ENCODE results near the gene ESRRA. TPM values are rescaled to one million over a fixed set of nuclear protein-coding genes. Genes with fewer than 3 reads are reported as not detected.

The ESRRA gene
- total and polyA plus RNA-seq, 2 of the 8 experiments (the other 6 are each of a cell fraction or from before 2014, with no cell fraction given) = 18.2 to 37.0 TPM

DNA sequence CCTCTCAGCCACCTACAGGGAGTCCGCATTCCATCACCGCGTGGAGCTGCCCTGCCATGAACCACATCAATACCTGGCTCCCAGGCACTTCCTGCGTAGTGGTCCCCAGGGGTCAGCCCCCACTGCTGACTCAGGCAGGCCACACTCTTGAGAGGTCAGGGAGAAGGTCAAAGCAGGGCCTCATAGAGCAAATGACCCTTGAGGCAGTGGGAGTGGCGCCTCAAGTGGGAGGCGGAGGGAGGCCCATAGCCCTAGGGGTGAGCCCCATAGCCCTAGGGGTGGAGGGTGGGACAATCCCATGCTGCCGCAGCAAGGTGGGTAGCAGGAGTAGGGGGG is 17.6 kb downstream of the ESRRA start:
- H3K4me1 ChIP-seq (replicated peaks in 1 of 4; ENCODE audit: control insufficient read depth in 3 of 4, insufficient read depth in 4 of 4, low read length in 3 of 4) = peaks cover 1 to 10% (median 5%) of the 10 kb centered on the region in 4 experiments; a peak in 6 of 7 replicates
- peaks cover 3% of the 10 kb centered on the region; the same call in 1 of the 2 replicates for H3K23me2 ChIP-seq (ENCODE audit: low read depth, low read length)
- H3K27ac ChIP-seq (ENCODE audit: low read depth, low read length) = no peak overlapping the region
- ChIA-PET CTCF (ENCODE audit: partially characterized antibody) (interaction anchor here (1.4 to 37.6 kb wide), 5 partner anchors 9 to 33 kb away, joined by 6 to 614 read pairs (median 22); partner anchors contain the start of genes CATSPERZ, ESRRA, PRDX5 and TRMT112), POLR2A (ENCODE audit: partially characterized antibody) (interaction anchor here (0.7 to 2.6 kb wide), 4 partner anchors 9 to 52 kb away, joined by 4 to 12 read pairs (median 6); no protein-coding TSS in a partner anchor)
- H2BK20ac ChIP-seq (ENCODE audit: low read length) = no peak overlapping the region
- no peak overlapping the region for H3K4me3 ChIP-seq (ENCODE audit: extremely low read depth in 1 of 4, insufficient read depth in 2 of 4, low read depth in 3 of 4, low read length in 4 of 4)
- H3K4ac ChIP-seq (replicated peaks; ENCODE audit: insufficient read length, low read depth, low read length) = no peak overlapping the region
- H3K79me2 ChIP-seq (ENCODE audit: control insufficient read depth in 1 of 2, insufficient read depth in 2 of 2, low read length in 2 of 2) = peaks cover 0 to 10% of the 10 kb centered on the region in 2 experiments; a peak in 1 of 4 replicates
- H2BK5ac ChIP-seq (ENCODE audit: low read depth, low read length) = peak overlapping the region; percentile 75; the same call in 1 of the 2 replicates
- no peak for DNase-seq (ENCODE audit: low read depth in 1 of 2, low spot score in 2 of 2)
- H3K27me3 ChIP-seq (replicated peaks in 1 of 4; ENCODE audit: control insufficient read depth in 3 of 4, extremely low read depth in 1 of 4, insufficient read depth in 3 of 4, low read length in 3 of 4) = no peaks in the 10 kb centered on the region
- TF ChIP-seq NANOG (IDR thresholded peaks at IDR 0.05; ENCODE audit: insufficient read depth, low read depth, low read length, poor library complexity, severe bottlenecking) = no peak
- TF ChIP-seq, protein P1, sequence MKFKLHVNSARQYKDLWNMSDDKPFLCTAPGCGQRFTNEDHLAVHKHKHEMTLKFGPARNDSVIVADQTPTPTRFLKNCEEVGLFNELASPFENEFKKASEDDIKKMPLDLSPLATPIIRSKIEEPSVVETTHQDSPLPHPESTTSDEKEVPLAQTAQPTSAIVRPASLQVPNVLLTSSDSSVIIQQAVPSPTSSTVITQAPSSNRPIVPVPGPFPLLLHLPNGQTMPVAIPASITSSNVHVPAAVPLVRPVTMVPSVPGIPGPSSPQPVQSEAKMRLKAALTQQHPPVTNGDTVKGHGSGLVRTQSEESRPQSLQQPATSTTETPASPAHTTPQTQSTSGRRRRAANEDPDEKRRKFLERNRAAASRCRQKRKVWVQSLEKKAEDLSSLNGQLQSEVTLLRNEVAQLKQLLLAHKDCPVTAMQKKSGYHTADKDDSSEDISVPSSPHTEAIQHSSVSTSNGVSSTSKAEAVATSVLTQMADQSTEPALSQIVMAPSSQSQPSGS (IDR thresholded peaks at IDR 0.05; ENCODE audit: low read length) = no peak
- TF ChIP-seq SIN3A (conservative IDR thresholded peaks at IDR 0.05 in 1 of 2, IDR thresholded peaks at IDR 0.05 in 1 of 2; ENCODE audit: low read depth in 1 of 2, low read length in 2 of 2) = no peak
- no peak for TF ChIP-seq ZNF274 (IDR thresholded peaks at IDR 0.05; ENCODE audit: borderline replicate concordance, extremely low read depth, low read length)
- TF ChIP-seq BRCA1 (IDR thresholded peaks at IDR 0.05; ENCODE audit: low read depth, low read length) = no peak
- TF ChIP-seq CHD1 (IDR thresholded peaks at IDR 0.05; ENCODE audit: low read depth, low read length) = no peak
- TF ChIP-seq TAF7 (optimal IDR thresholded peaks at IDR 0.05; ENCODE audit: borderline replicate concordance, low read depth, low read length) = no peak
- TF ChIP-seq SIRT6 (IDR thresholded peaks at IDR 0.05; ENCODE audit: low read length) = no peak
- no peak for TF ChIP-seq ASH2L (IDR thresholded peaks at IDR 0.05; ENCODE audit: low read length)
- TF ChIP-seq, protein P2, sequence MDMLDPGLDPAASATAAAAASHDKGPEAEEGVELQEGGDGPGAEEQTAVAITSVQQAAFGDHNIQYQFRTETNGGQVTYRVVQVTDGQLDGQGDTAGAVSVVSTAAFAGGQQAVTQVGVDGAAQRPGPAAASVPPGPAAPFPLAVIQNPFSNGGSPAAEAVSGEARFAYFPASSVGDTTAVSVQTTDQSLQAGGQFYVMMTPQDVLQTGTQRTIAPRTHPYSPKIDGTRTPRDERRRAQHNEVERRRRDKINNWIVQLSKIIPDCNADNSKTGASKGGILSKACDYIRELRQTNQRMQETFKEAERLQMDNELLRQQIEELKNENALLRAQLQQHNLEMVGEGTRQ (IDR thresholded peaks at IDR 0.05; ENCODE audit: low read length) = no peak
- no peak overlapping the region for H4K5ac ChIP-seq (ENCODE audit: insufficient read length, low read depth, low read length)
- H3K79me1 ChIP-seq (ENCODE audit: low read depth, low read length) = 0 out of 2 replicates have a peak, but pooled peaks cover 5% of the 10 kb centered on the region
- no peak overlapping the region for H3K18ac ChIP-seq (ENCODE audit: extremely low read depth, low read length)
- H2AFZ ChIP-seq (ENCODE audit: low read length) = no peak overlapping the region
- H2AK5ac ChIP-seq (ENCODE audit: low read depth, low read length) = 0 out of 2 replicates have a peak overlapping the region, but pooled peaks have one; percentile 10
- H3K36me3 ChIP-seq (ENCODE audit: control insufficient read depth in 2 of 4, insufficient read depth in 4 of 4, low read length in 3 of 4) = peaks cover 0 to 16% (median 3%) of the 10 kb centered on the region in 4 experiments; a peak in 6 of 8 replicates
- H3K4me2 ChIP-seq (ENCODE audit: insufficient read depth in 1 of 2, low read depth in 2 of 2, low read length in 2 of 2) = no peak overlapping the region
- H2BK120ac ChIP-seq (replicated peaks; ENCODE audit: low read depth, low read length) = no peak overlapping the region
- H3K9me3 ChIP-seq (ENCODE audit: insufficient read depth in 2 of 2, low read depth in 1 of 2, low read length in 1 of 2) = no peaks in the 10 kb centered on the region
- peaks cover 0 to 3% of the 10 kb centered on the region in 2 experiments for H4K20me1 ChIP-seq (replicated peaks in 1 of 2; ENCODE audit: control insufficient read depth in 1 of 2, insufficient read depth in 2 of 2, low read length in 2 of 2)
- WGBS, 2 experiments (ENCODE audit: extremely low coverage in 1 of 2, insufficient coverage in 1 of 2, insufficient read length in 1 of 2, insufficient replicate concordance in 2 of 2, low coverage in 1 of 2, low lambda C conversion rate in 2 of 2, missing lambda C conversion rate in 1 of 2) = 95% methylated on average over 7 of the region's 7 CpGs; no CpG with 5 or more reads in 1 of the 2 experiments
- FAIRE-seq = no peak
- H3K56ac ChIP-seq (replicated peaks; ENCODE audit: insufficient read length, low read depth, low read length) = no peak overlapping the region
- H4K8ac ChIP-seq (ENCODE audit: extremely low read depth, insufficient read depth, low read length) = no peak overlapping the region
- H2BK15ac ChIP-seq (ENCODE audit: low read length) = no peak overlapping the region
- no peak overlapping the region for H3K23ac ChIP-seq (ENCODE audit: insufficient read length)
- no peak overlapping the region for H4K91ac ChIP-seq (replicated peaks; ENCODE audit: insufficient read length, low read length)
- no peak overlapping the region for H2BK12ac ChIP-seq (ENCODE audit: low read depth, low read length)
- no peak overlapping the region for H3K9ac ChIP-seq (replicated peaks in 1 of 4; ENCODE audit: extremely low read depth in 1 of 4, low read depth in 3 of 4, low read length in 3 of 4)
- H3K14ac ChIP-seq (ENCODE audit: insufficient read length) = no peak overlapping the region
